GM13976 (cell line): ENCODE results near the gene SLC9A9.

Experiments
- DNase-seq: peaks from one replicate; pipeline ENCODE4 v3.0.0; 2012; ENCODE audit warnings: low spot score
- in situ Hi-C: fragments of 300-500 bp; cut with MboI; formaldehyde crosslinking; loops from one replicate; pipeline ENCODE4 v1.12.0; 2022; ENCODE audit warnings: low sequenced_read_pairs, mixed read lengths, inconsistent platforms; ENCODE audit not compliant: unreplicated experiment
- TF ChIP-seq, protein P1 (sequence below): IDR thresholded peaks from 2 replicates; pipeline ENCODE4 v1.5.1; 2012; ENCODE audit warnings: borderline replicate concordance, mild to moderate bottlenecking; ENCODE audit not compliant: insufficient read depth; ENCODE audit errors: extremely low read depth, missing control alignments, control extremely low read depth

Gene SLC9A9

GRCh38 chr3:143301031-143301901 lies 547.0 kb downstream of the SLC9A9 start:
- no peak for DNase-seq
- in situ Hi-C loops: no loop called here
- TF ChIP-seq, protein P1, sequence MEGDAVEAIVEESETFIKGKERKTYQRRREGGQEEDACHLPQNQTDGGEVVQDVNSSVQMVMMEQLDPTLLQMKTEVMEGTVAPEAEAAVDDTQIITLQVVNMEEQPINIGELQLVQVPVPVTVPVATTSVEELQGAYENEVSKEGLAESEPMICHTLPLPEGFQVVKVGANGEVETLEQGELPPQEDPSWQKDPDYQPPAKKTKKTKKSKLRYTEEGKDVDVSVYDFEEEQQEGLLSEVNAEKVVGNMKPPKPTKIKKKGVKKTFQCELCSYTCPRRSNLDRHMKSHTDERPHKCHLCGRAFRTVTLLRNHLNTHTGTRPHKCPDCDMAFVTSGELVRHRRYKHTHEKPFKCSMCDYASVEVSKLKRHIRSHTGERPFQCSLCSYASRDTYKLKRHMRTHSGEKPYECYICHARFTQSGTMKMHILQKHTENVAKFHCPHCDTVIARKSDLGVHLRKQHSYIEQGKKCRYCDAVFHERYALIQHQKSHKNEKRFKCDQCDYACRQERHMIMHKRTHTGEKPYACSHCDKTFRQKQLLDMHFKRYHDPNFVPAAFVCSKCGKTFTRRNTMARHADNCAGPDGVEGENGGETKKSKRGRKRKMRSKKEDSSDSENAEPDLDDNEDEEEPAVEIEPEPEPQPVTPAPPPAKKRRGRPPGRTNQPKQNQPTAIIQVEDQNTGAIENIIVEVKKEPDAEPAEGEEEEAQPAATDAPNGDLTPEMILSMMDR: no peak

- no peak for DNase-seq
- TF ChIP-seq, protein P1: no peak
- in situ Hi-C loops: no loop called here
Measured at GRCh38 chr3:143298886-143299535, 549.3 kb downstream of the SLC9A9 start.

DNA sequence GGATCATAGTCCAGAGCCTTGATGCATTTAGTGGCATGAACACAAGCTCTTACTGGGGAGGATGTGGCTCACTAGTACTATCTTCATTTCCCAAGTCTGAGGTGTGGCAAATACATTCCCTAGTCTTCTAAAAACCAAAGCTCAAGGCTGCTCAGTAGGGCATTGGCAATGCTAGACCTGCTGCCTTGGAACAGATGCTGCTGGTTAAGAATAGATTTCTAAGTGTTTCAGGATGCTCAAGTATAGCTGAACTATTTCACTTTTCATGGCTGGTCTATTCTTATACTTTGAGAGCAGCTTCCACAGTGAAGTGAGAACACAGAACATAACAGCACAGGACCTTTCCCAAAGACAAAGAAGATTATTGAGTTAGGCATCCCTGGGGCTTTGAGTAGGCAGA lies 549.9 kb downstream of the SLC9A9 start:
- DNase-seq: no peak
- in situ Hi-C loops: no loop called here
- TF ChIP-seq, protein P1: no peak

DNA sequence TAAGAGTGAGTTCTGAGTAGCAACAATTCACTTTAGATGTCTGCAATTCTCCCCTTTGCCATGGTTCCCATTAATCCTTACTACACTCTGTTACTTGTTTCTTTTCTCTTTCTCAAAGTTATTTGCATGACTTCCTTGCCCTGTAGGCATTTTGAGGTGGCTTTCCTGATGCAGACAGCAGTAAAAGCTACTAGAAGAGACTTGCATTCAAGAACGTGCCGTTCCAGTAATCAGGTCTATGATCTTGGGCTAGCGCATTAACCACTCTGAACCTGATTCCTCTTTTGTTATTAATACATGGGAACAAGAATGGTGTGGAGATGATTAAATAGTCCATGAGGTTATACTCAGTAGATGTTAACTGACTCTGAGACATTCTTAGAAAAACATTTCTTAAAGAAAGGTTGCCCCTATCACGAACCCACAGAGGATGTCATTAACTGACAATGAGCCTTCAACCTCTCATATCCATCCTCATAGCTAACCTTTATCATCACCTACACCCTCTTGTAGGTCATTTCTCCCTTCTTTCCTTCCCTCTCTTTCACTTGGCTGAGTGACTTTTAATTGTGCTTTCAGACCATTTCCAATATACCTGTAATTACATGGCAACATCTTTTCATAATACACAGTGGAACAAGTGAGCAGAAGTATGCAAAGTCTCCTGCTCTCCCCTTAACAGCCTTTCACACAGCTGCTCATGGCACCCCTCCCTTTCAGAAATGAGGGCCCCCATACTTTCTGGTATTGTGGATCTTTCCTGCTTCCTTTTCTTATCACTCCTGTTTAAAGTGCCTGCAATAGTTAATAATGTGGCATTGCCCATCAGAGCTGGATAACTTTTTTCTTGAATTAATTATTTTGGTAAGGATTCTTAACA lies 552.8 kb downstream of the SLC9A9 start:
- in situ Hi-C loops: no loop called here
- TF ChIP-seq, protein P1: no peak
- no peak for DNase-seq

- TF ChIP-seq, protein P1: no peak
- peak; percentile 13 for DNase-seq
- in situ Hi-C loops: no loop called here
Measured at GRCh38 chr3:143294188-143294587, 554.1 kb downstream of the SLC9A9 start.

DNA sequence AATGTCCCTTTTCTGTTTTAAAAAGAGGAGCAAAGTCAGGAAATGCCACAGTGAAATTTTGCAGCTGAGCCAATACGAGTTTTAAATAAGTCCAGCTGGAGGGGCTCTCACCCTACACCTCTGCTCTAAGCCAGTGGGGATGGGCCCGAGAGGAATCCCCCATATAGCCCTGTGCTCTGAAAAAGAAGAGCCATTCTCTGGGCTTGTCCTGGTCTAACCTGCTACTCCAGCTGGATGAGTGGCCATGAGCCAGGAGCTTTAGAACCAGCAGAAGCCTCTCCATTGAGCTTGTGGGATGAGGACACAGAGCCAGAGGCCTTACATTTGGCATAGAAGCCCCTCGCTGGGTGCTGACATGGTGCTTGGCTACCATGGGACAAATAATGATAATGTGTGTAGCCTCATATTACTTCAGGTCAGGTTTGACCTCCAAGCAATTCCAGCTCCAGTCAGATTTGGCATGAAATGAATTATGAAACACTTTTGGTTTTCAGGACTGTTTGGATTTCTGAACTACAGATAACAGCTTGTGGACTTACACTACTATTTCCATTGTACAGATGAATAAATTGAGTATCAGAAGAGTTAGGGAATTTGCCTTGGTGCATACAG lies 556.3 kb downstream of the SLC9A9 start:
- no peak for DNase-seq
- TF ChIP-seq, protein P1: no peak
- in situ Hi-C loops: no loop called here
